Prostate gland (tissue), 2 donors: ENCODE measurements around the gene NUDT19.

Experiments used
- POLR2AphosphoS5 ChIP-seq: sonication (generic); formaldehyde crosslinking; IDR thresholded peaks from one replicate; pipeline ENCODE4 v1.6.1; 2017; ENCODE audit warnings: antibody characterized with exemption
- TF ChIP-seq, protein P1 (sequence below), 4 experiments: fragments of 200-600 bp in 2 of 4; fragments of 450-650 bp in 2 of 4; sonication (generic) in 2 of 4; IDR thresholded peaks; 1 replicate in 3 of 4; 2 replicates in 1 of 4; pipeline ENCODE4 v1.5.1; 2016 to 2019; ENCODE audit warnings: antibody characterized with exemption in 4 of 4, mild to moderate bottlenecking in 2 of 4, moderate library complexity in 2 of 4

DNA sequence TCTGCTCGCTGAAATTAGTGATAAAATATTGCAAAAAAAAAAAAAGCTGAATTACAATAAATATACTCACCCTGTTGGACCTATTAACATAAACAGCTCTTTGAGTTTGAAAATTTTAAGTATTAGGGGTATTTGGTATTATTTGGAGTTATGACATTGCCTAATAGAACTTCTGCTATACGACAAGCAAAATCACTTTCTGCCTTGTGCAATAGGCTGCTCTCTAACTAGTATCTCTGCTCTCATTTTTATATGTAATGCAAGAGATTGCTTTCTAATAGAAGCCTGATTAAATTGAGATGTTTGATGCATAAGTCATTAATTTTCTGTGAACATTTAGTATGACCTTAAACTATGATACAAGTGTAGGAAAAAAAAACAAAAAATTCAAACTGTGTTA lies 10.6 kb upstream of the NUDT19 start:
- TF ChIP-seq, protein P1, sequence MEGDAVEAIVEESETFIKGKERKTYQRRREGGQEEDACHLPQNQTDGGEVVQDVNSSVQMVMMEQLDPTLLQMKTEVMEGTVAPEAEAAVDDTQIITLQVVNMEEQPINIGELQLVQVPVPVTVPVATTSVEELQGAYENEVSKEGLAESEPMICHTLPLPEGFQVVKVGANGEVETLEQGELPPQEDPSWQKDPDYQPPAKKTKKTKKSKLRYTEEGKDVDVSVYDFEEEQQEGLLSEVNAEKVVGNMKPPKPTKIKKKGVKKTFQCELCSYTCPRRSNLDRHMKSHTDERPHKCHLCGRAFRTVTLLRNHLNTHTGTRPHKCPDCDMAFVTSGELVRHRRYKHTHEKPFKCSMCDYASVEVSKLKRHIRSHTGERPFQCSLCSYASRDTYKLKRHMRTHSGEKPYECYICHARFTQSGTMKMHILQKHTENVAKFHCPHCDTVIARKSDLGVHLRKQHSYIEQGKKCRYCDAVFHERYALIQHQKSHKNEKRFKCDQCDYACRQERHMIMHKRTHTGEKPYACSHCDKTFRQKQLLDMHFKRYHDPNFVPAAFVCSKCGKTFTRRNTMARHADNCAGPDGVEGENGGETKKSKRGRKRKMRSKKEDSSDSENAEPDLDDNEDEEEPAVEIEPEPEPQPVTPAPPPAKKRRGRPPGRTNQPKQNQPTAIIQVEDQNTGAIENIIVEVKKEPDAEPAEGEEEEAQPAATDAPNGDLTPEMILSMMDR (IDR thresholded peaks at IDR 0.05), result no peak
- TF ChIP-seq POLR2AphosphoS5, result no peak
